HG02852 (cell line): ENCODE measurements around the gene TSPYL1.

ENCODE experiments used
- ATAC-seq: cut with Tn5 transposase; IDR thresholded peaks from one replicate; pipeline ENCODE4 v1.9.1; 2021; ENCODE audit warnings: mild to moderate bottlenecking, moderate library complexity; ENCODE audit not compliant: unreplicated experiment

Gene TSPYL1

DNA sequence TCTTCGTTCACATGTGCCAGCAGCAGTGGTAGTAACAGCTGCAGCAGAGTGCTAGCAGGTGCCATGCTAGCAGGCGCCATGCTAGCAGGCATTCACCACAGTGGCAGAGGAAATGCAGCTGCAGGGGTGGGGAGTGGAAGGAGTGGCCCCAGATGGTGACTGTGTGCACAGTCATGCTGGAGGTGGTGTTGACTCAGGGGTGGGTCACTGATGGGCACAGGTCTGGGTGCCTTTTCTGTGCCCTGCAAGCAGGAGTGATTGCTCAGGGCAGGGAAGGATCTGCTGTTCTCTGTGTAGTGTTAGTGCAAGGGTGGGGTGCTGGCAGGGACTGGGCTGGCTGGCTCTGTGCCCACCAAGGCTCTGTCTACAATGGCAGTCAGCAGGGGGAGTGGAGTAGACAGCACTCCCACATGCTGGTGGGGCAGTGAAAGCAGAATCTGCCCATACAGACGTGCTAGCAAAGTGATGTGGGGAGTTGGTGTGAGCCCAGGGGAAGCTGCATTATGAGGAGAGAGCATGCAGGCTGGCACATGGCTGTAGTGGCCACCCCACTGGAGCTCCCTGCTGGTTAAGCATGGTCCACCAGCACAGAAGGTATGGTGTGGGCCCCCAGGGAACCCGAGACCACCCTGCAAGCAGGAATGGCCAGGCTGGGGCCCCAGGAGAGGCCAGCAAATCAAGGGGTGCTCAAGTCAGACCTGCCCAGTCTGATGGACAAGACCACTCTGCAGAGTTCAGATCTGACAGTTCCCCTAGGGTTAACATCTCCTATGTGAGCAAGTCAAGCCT, 14.5 kb downstream of the TSPYL1 start:
- no peak for ATAC-seq

GRCh38 chr6:116263353-116263752, 16.4 kb downstream of the TSPYL1 start:
- ATAC-seq, result no peak

GRCh38 chr6:116258520-116258919, 21.2 kb downstream of the TSPYL1 start:
- ATAC-seq, result no peak

DNA sequence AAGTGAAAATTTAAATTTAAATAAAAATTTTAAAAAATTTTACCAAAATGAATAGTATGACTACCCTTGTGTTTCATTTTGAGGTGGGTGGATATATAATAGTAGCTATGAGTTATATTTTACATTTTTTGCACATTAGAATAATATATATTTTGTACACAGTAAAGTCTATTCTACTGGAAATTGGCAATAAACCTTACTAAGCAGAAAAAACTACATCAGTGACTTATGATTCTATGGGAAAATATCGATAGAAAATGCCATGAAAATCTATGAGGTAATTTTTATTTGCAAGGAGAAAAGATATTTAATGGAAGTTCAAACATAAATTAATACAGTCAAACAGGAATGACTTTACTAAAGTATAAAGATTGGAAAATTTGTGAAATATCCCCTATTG, 23.0 kb downstream of the TSPYL1 start:
- ATAC-seq, result no peak

DNA sequence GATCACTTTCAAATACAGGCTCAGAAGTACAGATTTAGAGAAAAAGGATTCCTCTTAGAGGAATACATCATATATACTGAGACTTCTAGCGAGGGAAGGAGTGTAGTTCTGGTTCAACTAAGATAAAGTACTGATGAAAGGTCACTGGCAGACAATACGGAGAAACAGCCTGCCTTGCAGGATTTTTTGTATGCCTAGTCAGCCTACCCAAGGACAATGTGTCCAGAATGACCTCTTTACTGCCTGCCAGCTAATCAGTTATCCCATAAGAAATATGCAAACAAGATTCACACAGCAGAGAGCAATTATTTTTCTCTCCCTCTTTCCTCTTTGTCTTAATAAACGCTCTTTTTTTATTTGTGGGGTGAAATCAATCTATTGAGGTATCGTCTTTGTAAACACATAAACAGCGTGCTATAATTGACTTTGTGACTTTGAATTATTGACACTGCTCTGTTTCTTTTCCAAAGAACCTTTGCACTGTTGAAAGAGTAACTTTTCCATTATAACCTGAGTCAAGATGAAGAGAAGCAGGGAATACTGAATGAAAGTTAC, 24.4 kb downstream of the TSPYL1 start:
- no peak for ATAC-seq

- ATAC-seq, result peak; percentile 35
Observed at GRCh38 chr6:116254297-116255056, 25.3 kb downstream of the TSPYL1 start.

- peak; percentile 100 for ATAC-seq
Observed at GRCh38 chr6:116253505-116254296, 26.0 kb downstream of the TSPYL1 start, which contains the start of gene TSPYL4. TSPYL4 (minus strand) TSS chr6:116254075; CDS start chr6:116254008, 67 bp downstream.

DNA sequence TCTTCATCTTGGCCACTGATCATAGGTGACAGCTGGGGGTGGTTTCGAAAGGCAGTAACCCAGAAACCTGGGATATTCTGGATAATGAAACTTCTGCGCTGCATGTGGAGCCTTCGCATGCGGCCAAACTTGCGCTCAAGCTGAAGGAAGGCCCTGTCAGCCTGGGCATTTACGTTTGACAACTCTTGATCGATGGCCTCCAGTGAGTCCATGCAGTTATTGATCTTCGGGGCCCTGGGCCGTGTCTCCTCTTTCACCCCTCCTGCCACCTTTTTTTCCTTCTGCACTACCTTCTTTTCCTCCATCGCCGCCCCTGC, 26.6 kb downstream of the TSPYL1 start:
- ATAC-seq, result no peak

- no peak for ATAC-seq
Observed at GRCh38 chr6:116251568-116252384, 28.0 kb downstream of the TSPYL1 start.

- ATAC-seq, result no peak
Observed at GRCh38 chr6:116248577-116248976, 31.2 kb downstream of the TSPYL1 start.

GRCh38 chr6:116247285-116247684, 32.4 kb downstream of the TSPYL1 start:
- no peak for ATAC-seq

DNA sequence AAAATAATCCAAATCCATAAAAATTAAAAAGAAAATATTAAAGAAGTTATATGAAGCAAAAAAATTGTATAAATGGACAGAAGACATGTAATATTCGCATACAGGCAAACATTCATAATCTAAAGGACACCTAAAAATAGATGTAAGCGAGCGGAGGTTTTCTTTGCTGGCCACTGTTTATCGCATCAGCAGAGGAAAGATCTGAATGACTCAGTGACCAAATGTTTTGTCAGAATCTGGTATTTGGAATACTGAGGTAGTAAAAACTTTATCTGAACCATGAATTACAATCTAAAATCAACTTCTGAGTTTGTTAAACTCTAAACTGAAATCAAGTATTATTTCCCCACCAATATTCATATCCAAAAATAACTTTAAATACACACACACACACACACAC, 33.6 kb downstream of the TSPYL1 start:
- no peak for ATAC-seq

DNA sequence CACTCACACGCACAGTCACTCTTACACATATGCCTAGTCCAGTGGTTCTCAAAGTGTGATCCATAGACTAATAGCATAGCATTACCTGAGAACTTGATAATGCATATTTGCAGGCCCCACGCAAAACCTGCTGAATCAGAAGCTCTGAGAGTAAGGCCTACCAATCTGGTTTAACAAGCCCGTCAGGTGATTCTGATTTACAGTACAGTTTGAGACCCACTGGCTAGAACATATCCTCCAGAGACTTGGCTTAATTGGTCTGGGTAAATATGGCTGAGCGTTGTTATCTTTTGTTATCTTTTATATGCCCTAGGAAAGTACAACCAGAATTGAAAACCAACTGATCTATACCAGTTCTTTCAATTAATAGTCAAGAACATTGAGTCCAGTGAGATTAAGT, 35.4 kb downstream of the TSPYL1 start:
- no peak for ATAC-seq

- no peak for ATAC-seq
Observed at GRCh38 chr6:116239856-116240255, 39.9 kb downstream of the TSPYL1 start.

DNA sequence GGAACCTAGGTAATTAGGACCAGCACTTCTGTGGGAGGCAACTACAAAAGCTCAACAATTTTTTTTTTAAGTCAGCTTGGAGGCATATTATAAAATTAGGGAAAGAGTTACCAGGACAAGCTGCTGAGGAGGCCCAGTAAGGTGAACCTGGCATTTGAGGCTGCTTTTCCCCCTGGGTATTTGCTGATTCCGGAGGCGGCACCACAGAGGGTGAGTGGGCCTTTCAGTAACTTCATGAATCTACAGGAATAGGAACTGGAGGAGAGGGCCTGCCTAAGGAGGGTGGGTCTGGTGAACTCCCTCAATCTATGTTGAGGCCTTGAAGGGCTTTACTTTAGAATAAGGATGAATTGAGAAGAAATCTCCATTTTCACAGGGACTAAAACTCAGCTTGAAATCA, 40.5 kb downstream of the TSPYL1 start:
- ATAC-seq, result no peak

- ATAC-seq, result no peak
Observed at GRCh38 chr6:116238083-116238482, 41.6 kb downstream of the TSPYL1 start.

DNA sequence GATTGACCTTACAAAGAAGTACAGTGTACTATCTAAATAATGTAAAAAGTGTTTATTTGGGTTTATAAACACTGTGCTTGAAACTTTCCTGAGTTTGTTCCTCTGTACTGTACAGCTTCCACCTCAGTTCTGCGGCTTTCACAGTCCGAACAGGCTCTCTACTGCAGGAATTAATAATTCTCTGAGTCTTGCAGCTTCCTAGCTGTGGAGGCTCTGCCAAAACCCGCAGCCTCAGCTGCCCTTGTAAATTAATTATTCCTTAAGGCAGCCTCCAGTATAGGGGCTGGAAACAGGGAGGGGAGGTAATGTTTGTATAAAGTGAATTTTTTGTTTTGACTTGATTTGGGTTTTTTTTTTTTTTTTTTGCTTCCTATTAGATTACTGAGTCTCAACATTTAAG, 45.0 kb downstream of the TSPYL1 start:
- ATAC-seq, result no peak

GRCh38 chr6:116229287-116229913, 50.3 kb downstream of the TSPYL1 start:
- ATAC-seq, result peak; percentile 64
